GM20000 (cell line): Measurements from ENCODE around the gene FOXK1.
A peak's percentile ranks its signal among the peaks of the same experiment; 100 is the strongest.

Source experiments
- DNase-seq: peaks from one replicate; pipeline ENCODE4 v3.0.0; 2012; ENCODE audit warnings: low spot score
- TF ChIP-seq, protein P1 (sequence below): IDR thresholded peaks from 2 replicates; pipeline ENCODE4 v1.5.1; 2012; ENCODE audit warnings: mild to moderate bottlenecking, control low read depth; ENCODE audit errors: extremely low read depth, missing control alignments

The FOXK1 gene

DNA sequence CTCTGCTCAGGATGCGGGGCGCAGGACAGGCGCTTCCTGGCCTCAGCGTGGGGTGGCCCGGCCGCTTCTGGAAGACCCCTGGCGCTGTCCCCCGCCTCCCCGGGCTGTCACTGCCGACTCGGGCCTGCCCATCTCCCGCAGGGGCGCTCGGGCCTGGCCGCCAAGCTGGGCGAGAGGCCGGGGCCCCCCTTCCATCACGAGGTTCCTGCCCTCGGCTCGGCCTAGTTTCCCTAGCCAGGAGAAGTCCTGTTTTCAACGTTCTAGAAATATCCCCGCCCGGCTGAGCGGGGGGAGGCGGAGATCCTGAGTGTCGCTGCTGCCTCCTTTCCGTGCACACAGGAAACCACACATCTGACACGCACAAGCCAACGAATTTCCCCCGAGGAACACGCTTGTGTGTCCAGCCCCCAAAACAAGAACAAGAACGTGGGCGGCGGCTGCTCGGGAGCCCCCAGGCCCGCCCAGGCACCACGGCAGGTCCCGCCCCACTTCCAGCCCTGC lies 127.0 kb downstream of the FOXK1 start:
- DNase-seq, result peak; percentile 66
- TF ChIP-seq, protein P1, sequence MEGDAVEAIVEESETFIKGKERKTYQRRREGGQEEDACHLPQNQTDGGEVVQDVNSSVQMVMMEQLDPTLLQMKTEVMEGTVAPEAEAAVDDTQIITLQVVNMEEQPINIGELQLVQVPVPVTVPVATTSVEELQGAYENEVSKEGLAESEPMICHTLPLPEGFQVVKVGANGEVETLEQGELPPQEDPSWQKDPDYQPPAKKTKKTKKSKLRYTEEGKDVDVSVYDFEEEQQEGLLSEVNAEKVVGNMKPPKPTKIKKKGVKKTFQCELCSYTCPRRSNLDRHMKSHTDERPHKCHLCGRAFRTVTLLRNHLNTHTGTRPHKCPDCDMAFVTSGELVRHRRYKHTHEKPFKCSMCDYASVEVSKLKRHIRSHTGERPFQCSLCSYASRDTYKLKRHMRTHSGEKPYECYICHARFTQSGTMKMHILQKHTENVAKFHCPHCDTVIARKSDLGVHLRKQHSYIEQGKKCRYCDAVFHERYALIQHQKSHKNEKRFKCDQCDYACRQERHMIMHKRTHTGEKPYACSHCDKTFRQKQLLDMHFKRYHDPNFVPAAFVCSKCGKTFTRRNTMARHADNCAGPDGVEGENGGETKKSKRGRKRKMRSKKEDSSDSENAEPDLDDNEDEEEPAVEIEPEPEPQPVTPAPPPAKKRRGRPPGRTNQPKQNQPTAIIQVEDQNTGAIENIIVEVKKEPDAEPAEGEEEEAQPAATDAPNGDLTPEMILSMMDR, result no peak

DNA sequence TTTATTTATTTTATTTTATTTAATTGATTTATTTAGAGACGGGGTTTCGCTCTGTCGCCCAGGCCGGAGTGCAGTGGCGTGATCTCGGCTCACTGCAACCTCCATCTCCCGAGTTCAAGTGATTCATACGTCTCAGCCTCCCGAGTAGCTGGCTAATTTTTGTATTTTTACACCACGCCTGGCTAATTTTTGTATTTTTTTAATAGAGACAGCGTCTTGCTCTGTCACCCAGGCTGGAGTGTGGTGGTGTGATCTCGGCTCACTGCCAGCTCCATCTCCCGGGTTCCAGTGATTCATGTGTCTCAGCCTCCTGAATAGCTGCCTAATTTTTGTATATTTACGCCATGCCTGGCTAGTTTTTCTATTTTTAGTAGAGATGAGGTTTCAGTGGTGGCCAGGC lies 127.6 kb downstream of the FOXK1 start:
- TF ChIP-seq, protein P1, result no peak

DNA sequence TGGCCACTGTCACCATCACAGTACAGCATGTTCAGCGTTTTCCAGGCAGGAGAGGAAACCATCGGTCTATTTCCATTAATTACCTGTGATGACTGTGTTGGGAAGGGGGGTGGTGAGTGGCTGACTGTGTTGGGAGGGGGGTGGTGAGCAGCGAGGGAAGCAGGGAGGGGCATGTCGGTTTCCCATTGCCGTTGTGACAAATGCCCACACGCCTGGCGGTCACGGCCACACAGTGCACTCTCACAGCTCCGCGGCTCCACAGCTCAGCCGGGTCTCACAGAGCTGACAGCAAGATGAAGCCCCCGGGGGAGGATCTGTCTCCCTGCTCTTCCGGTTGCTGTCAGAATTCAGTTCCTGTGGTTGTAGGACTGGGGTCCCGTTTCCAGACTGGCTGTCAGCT lies 132.3 kb downstream of the FOXK1 start:
- TF ChIP-seq, protein P1, result no peak
- DNase-seq, result peak; percentile 38

More for the DNA sequence above, 127.6 kb downstream of the FOXK1 start:
- no peak for DNase-seq

DNA sequence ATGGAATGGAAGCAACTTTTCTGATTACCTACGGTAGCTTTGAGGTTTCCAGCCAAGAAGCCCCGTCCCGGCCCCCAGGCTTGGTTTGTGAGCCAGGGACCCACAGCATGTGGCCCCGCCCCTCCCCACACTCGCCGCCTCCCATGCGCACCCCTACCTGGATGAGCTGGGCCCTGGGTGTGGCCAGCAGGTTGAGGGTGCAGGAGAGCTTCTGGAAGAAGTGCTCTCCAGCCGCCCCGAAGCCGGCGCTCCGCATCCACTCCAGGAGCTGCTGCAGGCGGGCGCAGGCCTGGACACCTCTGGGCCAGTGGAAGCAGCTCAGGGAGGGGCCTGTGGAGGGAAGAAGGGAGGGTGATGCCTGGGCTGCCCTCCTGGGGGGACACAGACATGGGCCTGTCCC lies 133.0 kb downstream of the FOXK1 start:
- TF ChIP-seq, protein P1, result no peak
- DNase-seq, result no peak

DNA sequence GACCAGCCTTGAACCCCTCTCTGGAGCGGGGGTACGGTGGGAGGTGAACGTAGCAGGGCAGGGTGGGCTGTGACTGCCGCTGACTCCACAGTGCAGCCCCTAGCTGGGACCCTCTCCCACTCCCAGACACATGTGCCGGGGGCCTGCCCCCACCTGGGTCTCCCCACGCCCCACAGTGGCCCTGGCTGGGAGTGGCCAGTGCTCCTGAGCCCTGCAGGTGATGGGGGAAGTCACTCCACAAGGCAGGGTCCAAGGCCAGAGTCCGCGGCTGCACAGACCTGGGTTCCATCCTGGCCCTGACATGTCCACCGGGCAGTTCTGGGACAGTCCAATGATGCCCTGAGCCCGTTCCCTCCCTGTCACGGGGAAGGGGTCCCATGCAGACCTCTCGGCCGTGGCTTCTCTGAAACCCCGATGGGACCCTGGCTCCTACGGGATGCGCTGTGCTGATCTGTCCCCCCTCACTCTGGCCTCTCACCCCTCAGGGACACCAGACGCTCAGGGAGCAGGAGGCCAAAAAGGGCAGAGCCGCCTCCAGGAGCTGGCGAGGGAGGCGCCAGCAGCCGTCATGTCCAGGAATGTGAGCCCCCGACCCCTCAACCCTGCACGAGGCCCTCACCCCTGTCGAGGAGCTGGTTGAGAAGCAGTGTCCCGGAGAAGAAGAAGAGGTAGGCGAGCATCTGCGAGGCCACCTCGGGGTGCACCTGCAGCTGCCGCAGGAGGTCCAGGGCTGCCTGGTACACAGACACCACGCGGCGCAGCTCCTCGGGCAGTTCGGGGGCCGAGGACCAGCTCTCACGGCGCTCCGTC lies 133.7 kb downstream of the FOXK1 start:
- TF ChIP-seq, protein P1, result no peak
- DNase-seq, result no peak

DNA sequence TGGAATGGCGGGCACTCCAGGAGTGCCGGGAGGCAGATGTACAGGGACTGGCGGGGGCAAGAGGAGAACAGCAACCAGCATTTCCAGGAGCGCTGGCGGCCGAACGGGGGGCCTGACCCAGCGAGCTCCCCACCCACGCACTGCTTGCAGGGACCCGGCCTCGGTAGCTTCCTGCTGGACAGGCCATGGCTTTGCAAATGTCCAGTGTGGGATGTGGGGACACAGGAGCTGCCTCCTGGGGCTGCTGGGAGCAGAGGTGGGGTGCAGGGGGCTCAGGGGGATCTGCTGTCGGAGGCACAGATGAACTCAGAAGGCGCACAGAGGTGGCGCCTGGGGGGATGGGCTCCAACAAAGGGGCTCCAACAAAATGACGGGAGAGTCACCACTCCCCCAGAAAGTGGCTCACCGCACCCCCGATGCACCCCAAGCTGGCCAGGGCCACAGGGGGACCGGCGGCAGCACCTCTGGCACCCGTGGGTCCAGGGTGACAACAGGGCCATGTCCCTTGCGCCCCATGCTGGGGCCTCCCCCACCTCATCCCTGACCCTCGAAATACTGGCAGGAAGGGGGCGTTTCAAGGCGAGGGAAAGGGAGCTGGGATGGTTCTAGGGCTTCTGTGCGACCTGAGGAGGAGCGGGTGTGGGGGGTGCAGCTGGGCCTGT lies 134.5 kb downstream of the FOXK1 start:
- TF ChIP-seq, protein P1, result no peak
- no peak for DNase-seq
